ENCODE measurements around the gene TNS1.

TNS1 gene

GRCh38 chr2:217858519-217859491 is 144.0 kb downstream of the TNS1 start:
- no peak for DNase-seq

DNA sequence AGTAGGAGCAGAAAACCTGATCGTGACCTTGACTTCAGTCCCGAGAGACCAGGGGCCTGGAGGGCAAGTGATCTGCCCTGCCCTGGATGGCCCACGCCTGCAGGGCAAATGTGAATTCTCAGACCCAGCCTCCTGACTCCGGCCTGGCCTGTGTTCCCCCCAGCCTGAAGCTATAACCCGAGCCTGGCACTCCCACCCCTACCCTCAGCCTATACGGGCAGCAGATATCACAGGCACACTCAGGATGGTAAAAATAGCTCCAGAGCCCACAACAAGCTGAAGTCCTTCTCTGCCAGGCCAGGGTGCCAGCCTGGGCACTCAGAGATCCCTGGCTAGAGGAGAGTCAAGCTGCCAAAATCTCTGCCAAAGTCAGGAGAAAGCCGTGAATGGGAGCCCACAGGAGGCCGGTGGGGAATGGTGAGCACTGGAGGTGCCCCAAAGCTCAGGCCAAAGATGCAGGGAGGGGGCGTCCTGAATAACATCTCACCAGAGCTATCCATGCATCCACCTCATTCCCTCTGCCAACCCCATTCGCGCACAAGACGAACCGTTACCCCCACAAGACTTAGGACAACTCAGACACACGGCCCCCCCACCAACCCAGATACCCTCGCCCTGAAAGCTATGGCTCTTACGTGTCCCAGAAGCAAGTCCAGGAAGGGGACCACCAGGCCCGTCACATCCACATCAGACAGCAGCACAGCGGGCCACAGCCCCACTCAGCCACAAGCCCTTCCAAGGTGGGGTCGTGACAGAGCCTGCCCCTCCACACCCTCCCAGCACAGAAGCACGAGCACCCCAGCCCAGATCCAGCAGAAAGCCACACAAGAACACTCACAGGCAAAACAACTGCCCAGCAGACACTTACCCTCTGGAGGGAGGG is 144.9 kb downstream of the TNS1 start:
- DNase-seq: no peak

DNA sequence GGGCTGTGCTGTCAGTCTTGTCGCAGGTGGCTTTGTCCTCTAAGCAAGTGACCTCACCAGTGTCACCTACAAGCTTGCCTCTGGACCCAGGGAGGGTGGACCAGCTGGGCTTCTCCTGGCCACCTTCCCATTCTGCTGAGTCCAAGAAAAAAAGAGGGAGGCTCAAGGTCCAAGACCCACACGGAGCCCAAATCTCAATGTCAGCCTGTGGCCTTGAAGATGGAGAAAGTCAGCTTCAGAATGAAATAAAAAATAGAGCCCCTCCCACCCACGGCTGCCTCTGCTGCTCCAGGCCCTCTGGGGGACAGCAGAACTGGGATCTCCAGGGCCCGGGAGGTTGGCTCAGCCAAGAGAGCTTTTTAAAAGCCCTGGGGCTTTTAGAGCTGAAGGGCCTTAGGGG is 145.9 kb downstream of the TNS1 start:
- DNase-seq: no peak

DNA sequence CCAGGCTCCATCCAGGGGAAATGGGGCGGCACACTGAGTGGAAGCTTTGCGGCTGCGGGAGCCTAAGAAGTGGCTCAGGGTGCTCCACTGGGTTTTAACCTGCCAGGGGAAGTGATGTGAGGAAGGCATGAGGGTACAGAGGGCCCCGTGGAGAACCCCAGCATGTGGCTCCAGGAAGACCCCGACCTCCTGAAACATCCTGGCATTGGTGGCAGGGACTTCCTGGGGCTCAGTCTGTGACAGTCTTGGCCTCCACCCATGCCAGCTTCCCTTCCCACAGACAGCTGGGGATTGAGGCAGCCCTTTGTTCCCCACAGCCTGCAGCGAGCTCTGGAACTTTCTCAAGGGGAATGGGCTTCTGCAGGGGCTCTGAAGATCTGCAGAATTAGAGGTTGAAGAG is 146.6 kb downstream of the TNS1 start:
- DNase-seq: no peak

- no peak for DNase-seq
These were observed 147.9 kb downstream of the TNS1 start for GRCh38 chr2:217854684-217855420.

DNA sequence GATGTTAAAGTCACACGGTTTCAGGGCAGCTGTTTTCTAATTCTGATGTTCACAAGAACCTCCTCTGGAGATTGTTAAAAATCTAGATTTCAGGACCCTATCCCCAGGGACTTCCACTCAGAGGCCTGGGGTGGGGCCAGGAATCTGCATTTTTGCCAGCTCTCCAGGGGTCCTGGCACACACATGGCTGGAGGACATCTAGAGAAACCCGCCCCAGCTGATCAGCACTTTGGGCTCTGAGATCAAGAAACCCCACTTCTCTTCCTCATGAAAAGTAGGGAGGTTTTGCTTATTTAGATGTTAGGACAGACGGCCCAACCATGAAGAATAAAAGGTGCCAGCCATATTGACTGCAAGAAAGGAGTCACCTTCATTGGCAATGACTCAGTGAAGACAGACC is 148.8 kb downstream of the TNS1 start:
- no peak for DNase-seq

GRCh38 chr2:217853301-217853881 is 149.4 kb downstream of the TNS1 start:
- DNase-seq: no peak

DNA sequence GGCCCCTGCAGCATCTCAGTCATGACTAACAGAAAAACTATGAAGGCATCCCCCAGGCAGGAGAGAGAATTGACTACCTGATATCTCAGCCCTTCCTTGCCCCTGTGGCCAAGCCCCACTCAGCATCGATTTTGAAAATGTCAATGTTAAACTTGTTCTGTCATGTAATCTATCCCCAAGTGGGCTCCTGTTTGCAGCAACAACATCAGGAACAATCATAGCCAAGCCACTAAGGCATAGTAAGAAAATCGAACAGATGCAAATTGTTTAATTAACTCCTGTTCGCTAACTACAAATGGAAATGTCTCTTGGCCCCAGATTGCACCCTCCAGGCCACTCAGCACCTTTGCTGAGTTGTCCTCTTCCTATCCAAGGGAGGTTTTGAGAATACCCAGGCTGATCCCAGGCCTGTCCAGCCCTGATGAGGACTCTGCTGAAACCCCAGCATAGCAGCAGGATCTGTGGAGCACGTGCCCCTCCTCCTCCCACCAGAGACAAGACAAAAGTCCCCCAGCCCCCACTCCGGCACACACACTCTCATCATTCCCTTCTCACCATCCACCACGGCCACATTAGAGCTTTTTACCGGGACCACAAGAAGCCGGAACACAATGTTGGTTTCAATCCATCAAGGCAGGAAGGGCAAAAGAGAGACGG is 150.1 kb downstream of the TNS1 start:
- DNase-seq: no peak

- DNase-seq: no peak
These were observed 151.4 kb downstream of the TNS1 start for GRCh38 chr2:217851191-217852020.

GRCh38 chr2:217849154-217849975 is 153.4 kb downstream of the TNS1 start:
- no peak for DNase-seq

DNA sequence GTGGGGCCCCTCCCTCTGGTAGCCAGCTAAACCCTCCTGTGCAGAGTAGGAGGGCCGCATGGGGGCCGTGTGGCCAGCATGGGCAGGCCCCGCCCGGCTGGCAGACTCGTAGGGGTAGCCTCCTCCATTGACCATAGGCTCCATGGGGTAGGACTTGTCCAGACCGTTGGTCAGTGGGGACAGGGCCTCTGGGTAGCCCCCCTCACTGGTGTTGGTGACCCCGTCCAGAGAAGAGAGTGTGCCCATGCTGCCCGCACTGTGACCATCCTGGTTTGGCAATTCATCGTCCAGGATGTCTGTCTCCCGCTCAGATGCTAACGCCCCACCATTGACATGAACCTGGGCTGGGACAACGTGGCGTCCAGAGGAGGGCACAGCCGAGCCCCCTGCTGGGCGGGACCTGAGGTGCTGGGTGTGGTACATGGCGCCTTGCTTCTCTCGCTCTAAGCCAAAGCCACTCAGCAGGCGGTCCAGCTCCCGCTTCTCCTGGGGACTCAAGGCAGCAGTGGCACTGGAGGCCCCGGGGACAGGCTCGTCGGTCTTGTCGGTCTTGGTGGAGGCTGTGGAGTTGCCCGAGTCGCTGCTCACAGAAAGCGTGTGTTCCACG is 154.3 kb downstream of the TNS1 start:
- no peak for DNase-seq

DNA sequence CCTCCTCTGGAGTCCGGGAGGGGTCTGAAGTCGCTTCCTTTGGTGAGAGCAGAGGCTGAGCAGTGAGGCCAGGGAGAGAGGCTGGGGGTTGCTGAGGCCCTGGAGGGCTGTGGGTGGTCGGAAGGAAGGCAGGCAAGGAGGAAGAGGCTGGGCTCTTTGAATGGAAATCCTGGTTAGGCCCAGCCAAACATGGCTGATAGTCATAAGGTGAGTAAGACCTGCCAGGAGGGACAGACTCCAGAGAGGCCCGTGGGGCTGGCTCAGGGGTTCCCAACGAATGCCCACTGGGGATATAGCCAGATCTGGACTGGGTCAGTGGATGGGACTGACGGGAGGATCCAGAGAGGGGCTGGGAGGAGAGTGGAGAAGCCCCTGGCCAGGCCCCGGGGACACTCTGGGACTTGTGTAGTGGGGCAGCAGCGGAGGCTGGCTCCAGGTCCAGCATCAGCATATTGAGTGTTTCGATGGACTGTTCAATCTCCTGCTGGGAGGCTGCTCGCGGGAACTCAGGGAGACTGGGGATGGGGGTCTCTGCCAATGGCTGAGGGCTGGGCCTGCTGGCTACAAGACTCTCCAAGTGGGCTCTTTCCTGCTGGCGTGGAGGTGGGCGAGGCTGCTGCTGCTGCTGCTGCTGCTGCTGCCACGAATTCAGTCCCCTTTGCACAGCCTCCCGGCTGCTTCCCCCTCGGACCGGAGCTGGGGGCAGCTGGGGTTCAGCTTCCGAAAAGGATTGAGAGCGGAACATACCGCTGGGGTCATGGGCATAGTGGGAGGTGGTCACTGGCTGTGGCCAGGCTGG is 155.0 kb downstream of the TNS1 start:
- no peak for DNase-seq

DNA sequence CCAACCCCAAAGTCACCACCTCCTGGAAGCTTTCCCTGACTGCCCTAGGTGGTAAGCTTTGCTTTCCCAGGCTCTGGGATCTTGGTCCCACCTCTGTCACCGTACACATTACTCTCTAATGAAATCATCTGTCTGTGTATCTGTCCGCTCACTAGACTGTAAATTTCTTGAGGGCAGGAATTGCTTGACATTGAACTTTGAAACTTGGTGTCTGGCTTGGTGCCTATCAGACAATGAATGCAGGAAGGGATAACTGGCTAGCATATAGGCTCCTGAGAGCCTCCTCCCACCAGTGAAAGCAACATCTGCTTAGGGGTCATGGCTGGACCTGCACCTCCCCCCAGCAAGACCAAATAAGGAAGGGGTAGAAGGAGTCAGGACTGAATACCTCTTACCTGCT is 155.7 kb downstream of the TNS1 start:
- DNase-seq: no peak

GRCh38 chr2:217846321-217846743 is 156.5 kb downstream of the TNS1 start:
- no peak for DNase-seq

DNA sequence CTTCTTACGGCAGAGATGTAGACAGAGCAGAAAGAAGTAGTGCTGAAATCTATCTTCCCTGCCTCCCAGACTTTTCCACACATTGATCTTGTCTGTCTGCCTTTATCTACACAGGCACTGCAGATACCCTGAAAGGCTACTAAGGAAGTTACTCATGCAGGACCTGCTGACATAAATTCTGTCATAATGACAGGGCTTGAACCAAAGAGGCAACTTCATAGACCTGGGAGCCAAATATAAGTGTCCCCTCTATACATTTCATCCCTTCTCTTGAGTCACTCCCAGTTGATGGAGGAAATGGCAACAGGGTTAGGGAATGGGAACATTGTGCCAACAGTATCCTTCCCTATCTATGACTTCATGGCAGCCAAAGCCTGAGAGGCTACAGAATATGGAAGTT is 157.5 kb downstream of the TNS1 start:
- DNase-seq: no peak

GRCh38 chr2:217844696-217845095 is 158.1 kb downstream of the TNS1 start:
- DNase-seq: no peak

- no peak for DNase-seq
These were observed 159.5 kb downstream of the TNS1 start for GRCh38 chr2:217843324-217843723.

GRCh38 chr2:217842017-217842416 is 160.8 kb downstream of the TNS1 start:
- DNase-seq: no peak

- no peak for DNase-seq
These were observed 162.3 kb downstream of the TNS1 start for GRCh38 chr2:217840522-217840921.

Data from T1000 (cell line).